Stimulated activated CD4-positive, alpha-beta T cell treated with anti-CD3 and anti-CD28 coated beads, Interleukin-2, amount 100 ng/mL, for 48 hours (primary cell): ENCODE measurements around the gene KRT9.
"Not testable (repeated sequence)": the region's sequence is repeated elsewhere in the genome, so short reads cannot be mapped to it uniquely, and the experiment has no call there.

ENCODE experiments used
- DNase-seq, 2 donors: peaks; one replicate each; pipeline ENCODE4 v3.0.0-alpha.2; 2020

KRT9 gene

GRCh38 chr17:41578538-41578937, 6.7 kb upstream of the KRT9 start:
- DNase-seq: no peak

GRCh38 chr17:41576740-41577139, 4.9 kb upstream of the KRT9 start:
- not testable (repeated sequence) for DNase-seq

- no peak for DNase-seq
These were observed 3.5 kb upstream of the KRT9 start for GRCh38 chr17:41575336-41575735.

GRCh38 chr17:41567317-41567716, 4.5 kb downstream of the KRT9 start:
- DNase-seq: no peak

GRCh38 chr17:41565338-41565737, 6.5 kb downstream of the KRT9 start:
- DNase-seq: no peak

GRCh38 chr17:41563607-41564170, 8.2 kb downstream of the KRT9 start:
- no peak for DNase-seq

GRCh38 chr17:41561554-41561953, 10.3 kb downstream of the KRT9 start:
- DNase-seq: no peak

GRCh38 chr17:41559548-41559947, 12.3 kb downstream of the KRT9 start:
- DNase-seq: no peak

- no peak for DNase-seq
These were observed 14.9 kb downstream of the KRT9 start for GRCh38 chr17:41556931-41557330.

- no peak for DNase-seq
These were observed 15.6 kb downstream of the KRT9 start for GRCh38 chr17:41556306-41556705.

GRCh38 chr17:41555105-41555887, 16.6 kb downstream of the KRT9 start:
- DNase-seq: no peak

GRCh38 chr17:41553987-41554680, 17.7 kb downstream of the KRT9 start:
- DNase-seq: no peak

GRCh38 chr17:41553176-41553575, 18.7 kb downstream of the KRT9 start:
- DNase-seq: no peak

- DNase-seq: no peak
These were observed 19.4 kb downstream of the KRT9 start for GRCh38 chr17:41552455-41552854.

- DNase-seq: no peak
These were observed 20.5 kb downstream of the KRT9 start for GRCh38 chr17:41551365-41551764.

- DNase-seq: no peak
These were observed 22.2 kb downstream of the KRT9 start for GRCh38 chr17:41549596-41550039.

- peak; percentile 81 to 84 for DNase-seq
These were observed 22.8 kb downstream of the KRT9 start for GRCh38 chr17:41548844-41549595.

GRCh38 chr17:41547921-41548843, 23.7 kb downstream of the KRT9 start:
- DNase-seq: peak; percentile 61 to 68

- DNase-seq: no peak
These were observed 24.4 kb downstream of the KRT9 start for GRCh38 chr17:41547378-41547841.

- no peak for DNase-seq
These were observed 25.0 kb downstream of the KRT9 start for GRCh38 chr17:41546819-41547218.

- no peak for DNase-seq
These were observed 25.9 kb downstream of the KRT9 start for GRCh38 chr17:41545829-41546410.

- no peak for DNase-seq
These were observed 26.9 kb downstream of the KRT9 start for GRCh38 chr17:41544935-41545334.
